Esophagus squamous epithelium (tissue), 4 donors: ENCODE data around the gene UNC13D.

ENCODE experiments used
- CTCF ChIP-seq, 6 experiments: fragments of 450-650 bp in 4 of 6; fragments of 200-600 bp in 2 of 6; sonication (generic) in 2 of 6; IDR thresholded peaks; one replicate each; pipeline ENCODE4 v1.5.1; 2016 to 2019; ENCODE audit warnings: antibody characterized with exemption in 6 of 6, mild to moderate bottlenecking in 4 of 6, moderate library complexity in 4 of 6
- POLR2A ChIP-seq, 4 donors: fragments of 450-650 bp; IDR thresholded peaks; one replicate each; pipeline ENCODE4 v1.6.1; 2017; ENCODE audit warnings: antibody characterized with exemption in 4 of 4, mild to moderate bottlenecking in 4 of 4, moderate library complexity in 3 of 4

GRCh38 chr17:75873587-75874322 is 29.6 kb upstream of the UNC13D start:
- no peak for TF ChIP-seq CTCF (IDR thresholded peaks at IDR 0.05)
- TF ChIP-seq POLR2A (IDR thresholded peaks at IDR 0.05): no peak
